HL-60/S4 treated with retinoic acid at 250 ng/mL for 4 days and 3 days (cell line): ENCODE results near the gene SLC17A7.

Experiments
- in situ Hi-C: fragments of 300-500 bp; cut with MboI; formaldehyde crosslinking; loops from 2 replicates; pipeline ENCODE4 v1.7.0; 2022; ENCODE audit warnings: low sequenced_read_pairs

The SLC17A7 gene

DNA sequence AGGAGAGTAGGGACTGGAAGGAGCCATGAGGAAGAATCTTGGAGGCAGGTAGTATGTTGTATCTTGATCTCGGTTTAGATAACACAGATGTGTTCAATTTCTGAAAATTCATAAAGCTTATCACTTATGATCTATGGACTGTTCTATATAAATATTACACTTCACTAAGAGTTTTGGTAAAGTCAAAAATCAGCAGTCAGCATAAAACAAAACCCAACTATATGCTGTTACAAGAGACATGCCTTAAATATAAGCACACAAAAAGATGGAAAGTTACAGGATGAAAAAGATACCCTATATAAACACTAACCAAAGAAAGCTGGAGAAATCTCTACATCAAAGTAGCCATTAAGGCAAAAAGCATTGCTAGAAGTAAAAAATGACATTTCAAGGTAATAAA lies 57.7 kb downstream of the SLC17A7 start:
- in situ Hi-C loops = no loop called here

DNA sequence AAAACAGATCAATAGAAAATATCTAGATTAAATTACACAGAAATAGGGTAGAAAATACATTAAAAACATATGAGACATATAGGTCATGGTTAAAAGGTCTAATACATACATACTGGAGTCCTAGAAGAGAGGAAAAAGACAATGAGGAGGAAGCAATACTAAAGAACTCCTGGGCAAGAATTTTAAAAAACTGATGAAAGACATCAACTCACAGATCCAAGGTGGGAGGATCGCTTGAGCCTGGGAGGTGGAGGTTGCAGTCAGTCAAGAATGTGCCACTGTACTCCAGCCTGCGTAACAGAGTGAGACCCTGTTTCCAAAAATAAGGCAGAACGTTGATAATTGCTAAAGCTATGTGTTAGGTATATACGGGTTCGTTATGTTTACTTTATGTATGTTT lies 58.7 kb downstream of the SLC17A7 start:
- in situ Hi-C loops = no loop called here

DNA sequence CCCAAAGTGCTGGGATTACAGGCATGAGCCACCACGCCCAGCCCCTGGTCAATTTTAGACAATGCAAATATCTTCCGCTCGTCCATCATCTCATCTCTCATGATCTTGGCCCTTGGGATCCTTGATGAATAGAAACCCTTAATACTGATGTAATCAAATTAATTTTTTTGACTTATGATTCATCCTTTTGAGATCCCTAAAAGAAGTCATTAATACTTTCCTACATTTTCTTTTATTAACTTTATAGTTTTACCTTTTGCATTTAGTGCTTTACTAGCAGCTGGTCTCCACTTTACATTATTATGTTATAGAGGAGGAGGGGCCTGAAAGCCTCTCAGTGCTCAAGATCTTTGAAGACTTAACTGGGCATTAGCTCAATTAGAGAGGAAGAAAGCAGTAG lies 60.9 kb downstream of the SLC17A7 start:
- in situ Hi-C loops = no loop called here
